ENCODE results near the gene VARS2.

GRCh38 chr6:30935018-30935417 is 21.0 kb downstream of the VARS2 start:
- TF ChIP-seq CEBPB (IDR thresholded peaks at IDR 0.05) = no peak
- no peak for TF ChIP-seq MAX (IDR thresholded peaks at IDR 0.05)
- no peak for TF ChIP-seq RAD21 (IDR thresholded peaks at IDR 0.05; ENCODE audit: low read depth)
- TF ChIP-seq EP300 (IDR thresholded peaks at IDR 0.05; ENCODE audit: borderline replicate concordance) = no peak
- no peak for TF ChIP-seq EGR1 (IDR thresholded peaks at IDR 0.05)
- TF ChIP-seq REST (IDR thresholded peaks at IDR 0.05; ENCODE audit: low read depth) = no peak
- TF ChIP-seq CREB1 (IDR thresholded peaks at IDR 0.05; ENCODE audit: low read depth) = no peak

All from Ishikawa (cell line).